ENCODE results near the gene PLEKHJ1. TPM values are rescaled to one million over a fixed set of nuclear protein-coding genes. Genes with fewer than 3 reads are reported as not detected.

The PLEKHJ1 gene
- total RNA-seq, 6 experiments from 2014 or later, result 24.4 to 49.3 (median 28.6) TPM

- intact Hi-C loops (cut with DNase I), result no loop called here
- no peak for DNase-seq
- WGBS (ENCODE audit: insufficient coverage, low coverage, low lambda C conversion rate, missing lambda C conversion rate), result 71% methylated on average over 9 of the region's 74 CpGs
- no peak for ATAC-seq
- Histone ChIP-seq H3K4me3 (no peak overlapping the region), H3K27ac (no peak overlapping the region), H3K36me3 (peaks cover 0 to 18% (median 5%) of the 10 kb centered on the region in 4 donors), H3K9me3 (no peaks in the 10 kb centered on the region), H3K4me1 (peaks cover 0 to 32% (median 8%) of the 10 kb centered on the region in 4 donors), H3K27me3 (no peaks in the 10 kb centered on the region)
- TF ChIP-seq CTCF (IDR thresholded peaks at IDR 0.05) (no peak), POLR2A (IDR thresholded peaks at IDR 0.05) (no peak)
Measured at GRCh38 chr19:2275588-2276428, 39.7 kb upstream of the PLEKHJ1 start.

GRCh38 chr19:2274931-2275535 lies 38.9 kb upstream of the PLEKHJ1 start:
- no peaks in the 10 kb centered on the region for H3K9me3 ChIP-seq
- H3K4me3 ChIP-seq, result no peak overlapping the region
- WGBS (ENCODE audit: insufficient coverage, low coverage, low lambda C conversion rate, missing lambda C conversion rate), result 55% methylated on average over 5 of the region's 16 CpGs
- H3K36me3 ChIP-seq, result peaks cover 0 to 18% (median 5%) of the 10 kb centered on the region in 4 donors
- H3K27ac ChIP-seq, result no peak overlapping the region
- peaks cover 0 to 32% (median 8%) of the 10 kb centered on the region in 4 donors for H3K4me1 ChIP-seq
- intact Hi-C loops (cut with DNase I), result loop anchor here (5.0 kb wide), 2 partner anchors 38 to 113 kb away; partner anchors contain the start of genes PLEKHJ1 (in 2 of the 2), SF3A2 (in 2 of the 2) and DOT1L (in 1 of the 2)
- TF ChIP-seq CTCF (IDR thresholded peaks at IDR 0.05), result peak; percentile 51 to 57 (median 54)
- TF ChIP-seq POLR2A (IDR thresholded peaks at IDR 0.05), result no peak
- ATAC-seq (peak; percentile 35 to 45 (median 38)), DNase-seq (peak in 2 of 3 donors; percentile 57 to 70)
- H3K27me3 ChIP-seq, result no peaks in the 10 kb centered on the region

- Histone ChIP-seq H3K4me3 (no peak overlapping the region), H3K27ac (peak overlapping the region in 1 of 3 donors; percentile 43)
Measured at GRCh38 chr19:2274185-2274711, 38.1 kb upstream of the PLEKHJ1 start.

More at GRCh38 chr19:2274185-2274711, 38.1 kb upstream of the PLEKHJ1 start:
- H3K27me3 ChIP-seq, result no peaks in the 10 kb centered on the region
- TF ChIP-seq POLR2A (IDR thresholded peaks at IDR 0.05) (no peak), CTCF (IDR thresholded peaks at IDR 0.05) (no peak)
- ATAC-seq (no peak), DNase-seq (no peak)
- H3K9me3 ChIP-seq, result no peaks in the 10 kb centered on the region
- H3K36me3 ChIP-seq, result peaks cover 0 to 18% (median 5%) of the 10 kb centered on the region in 4 donors
- 76% methylated on average over 7 of the region's 9 CpGs for WGBS (ENCODE audit: insufficient coverage, low coverage, low lambda C conversion rate, missing lambda C conversion rate)
- intact Hi-C loops (cut with DNase I), result loop anchor here (5.0 kb wide), 2 partner anchors 37 to 112 kb away; partner anchors contain the start of genes PLEKHJ1 (in 2 of the 2), SF3A2 (in 2 of the 2) and DOT1L (in 1 of the 2)
- peaks cover 0 to 32% (median 8%) of the 10 kb centered on the region in 4 donors for H3K4me1 ChIP-seq

Data from right lobe of liver (tissue), 6 donors.